Smooth muscle cell (in vitro differentiated cells): ENCODE results near the gene M1AP. TPM values are rescaled to one million over a fixed set of nuclear protein-coding genes. Genes with fewer than 3 reads are reported as not detected.
A peak's percentile ranks its signal among the peaks of the same experiment; 100 is the strongest.

ENCODE experiments used
- DNase-seq: peaks from one replicate; lab custom pipeline; 2025; ENCODE audit not compliant: unreplicated experiment; lab: John Stamatoyannopoulos, UW
- H2AFZ ChIP-seq: fragments of 200-600 bp; sonication (generic); 2 replicates; pipeline ENCODE4 v1.6.0; 2016; ENCODE audit warnings: antibody characterized with exemption, low read depth, mild to moderate bottlenecking
- H3F3A ChIP-seq: fragments of 200-600 bp; sonication (generic); 2 replicates; pipeline ENCODE4 v1.6.0; 2017; ENCODE audit warnings: antibody characterized with exemption, low read depth
- H3K27ac ChIP-seq: fragments of 200-600 bp; sonication (generic); 2 replicates; pipeline ENCODE4 v1.5.1; 2016; ENCODE audit warnings: low read depth, mild to moderate bottlenecking
- H3K27me3 ChIP-seq: fragments of 200-600 bp; sonication (generic); 2 replicates; pipeline ENCODE4 v1.6.1; 2016; ENCODE audit warnings: low read depth, mild to moderate bottlenecking
- H3K36me3 ChIP-seq: fragments of 200-600 bp; sonication (generic); 2 replicates; pipeline ENCODE4 v1.5.1; 2016; ENCODE audit warnings: low read depth
- H3K4me1 ChIP-seq: fragments of 200-600 bp; sonication (generic); 2 replicates; pipeline ENCODE4 v1.5.1; 2016; ENCODE audit warnings: low read depth
- H3K4me2 ChIP-seq: fragments of 200-600 bp; sonication (generic); 2 replicates; pipeline ENCODE4 v1.6.0; 2016; ENCODE audit warnings: mild to moderate bottlenecking
- H3K4me3 ChIP-seq: fragments of 200-600 bp; sonication (generic); 2 replicates; pipeline ENCODE4 v1.5.1; 2016; ENCODE audit warnings: mild to moderate bottlenecking
- H3K79me2 ChIP-seq: fragments of 200-600 bp; sonication (generic); 2 replicates; pipeline ENCODE4 v1.6.0; 2016; ENCODE audit warnings: low read depth, mild to moderate bottlenecking
- H3K9ac ChIP-seq: fragments of 200-600 bp; sonication (generic); 2 replicates; pipeline ENCODE4 v1.6.0; 2016; ENCODE audit warnings: low read depth
- H3K9me3 ChIP-seq: fragments of 200-600 bp; sonication (generic); replicated peaks from 2 replicates; pipeline ENCODE4 v1.5.1; 2016; ENCODE audit warnings: low read depth
- H4K20me1 ChIP-seq: fragments of 200-600 bp; sonication (generic); 2 replicates; pipeline ENCODE4 v1.6.0; 2016; ENCODE audit warnings: low read depth
- CTCF ChIP-seq: fragments of 200-600 bp; sonication (generic); IDR thresholded peaks from 2 replicates; pipeline ENCODE4 v1.5.1; 2017; ENCODE audit warnings: borderline replicate concordance, mild to moderate bottlenecking, antibody characterized with exemption; ENCODE audit not compliant: insufficient read depth, poor library complexity, severe bottlenecking
- WGBS: methylation state at CpG from one replicate; pipeline ENCODE4 v1.1.7; 2016; ENCODE audit warnings: low lambda C conversion rate; 5-methylcytosine and 5-hydroxymethylcytosine counted together
- polyA plus RNA-seq: library from polyadenylated mRNA; unstranded; fragments of >200 nt; fragmentation: Nextera tagmentation; extraction: Ambion mirVana; gene quantifications from 2 replicates; pipeline ENCODE4 v1.2.1, GENCODE V29; 2016
- total RNA-seq: library from RNA; depleted of rRNA; stranded (reverse); fragments of >200 nt; gene quantifications from 2 replicates; pipeline ENCODE4 v1.2.3, GENCODE V29; 2014

The M1AP gene
- total and polyA plus RNA-seq, 2 experiments from 2014 or later = 1.0 to 1.2 TPM

- H3K4me2 ChIP-seq = no peak overlapping the region
- no peak overlapping the region for H3K27ac ChIP-seq
- no peak for DNase-seq
- no peaks in the 10 kb centered on the region for H3K79me2 ChIP-seq
- no peak overlapping the region for H2AFZ ChIP-seq
- H3K36me3 ChIP-seq = no peaks in the 10 kb centered on the region
- no peaks in the 10 kb centered on the region for H4K20me1 ChIP-seq
- 86% methylated on average over 1 of the region's 1 CpG for WGBS
- H3K27me3 ChIP-seq = peaks cover 18% of the 10 kb centered on the region
- no peaks in the 10 kb centered on the region for H3K9me3 ChIP-seq
- no peak for TF ChIP-seq CTCF
- H3K9ac ChIP-seq = no peak overlapping the region
- no peaks in the 10 kb centered on the region for H3F3A ChIP-seq
- H3K4me3 ChIP-seq = no peak overlapping the region
- no peaks in the 10 kb centered on the region for H3K4me1 ChIP-seq
These were observed 45.5 kb upstream of the M1AP start for GRCh38 chr2:74693668-74694067.

- Histone ChIP-seq H3K27ac (no peak overlapping the region), H4K20me1 (no peaks in the 10 kb centered on the region), H3K4me1 (no peaks in the 10 kb centered on the region), H3K4me2 (no peak overlapping the region), H3K27me3 (peaks cover 20% of the 10 kb centered on the region), H3K9ac (no peak overlapping the region), H3F3A (no peaks in the 10 kb centered on the region), H3K9me3 (no peaks in the 10 kb centered on the region), H3K36me3 (no peaks in the 10 kb centered on the region), H3K79me2 (no peaks in the 10 kb centered on the region), H3K4me3 (no peak overlapping the region), H2AFZ (no peak overlapping the region)
- no peak for TF ChIP-seq CTCF
- no peak for DNase-seq
These were observed 45.1 kb upstream of the M1AP start for GRCh38 chr2:74693213-74693612.

GRCh38 chr2:74691929-74692328 lies 43.8 kb upstream of the M1AP start:
- 63% methylated on average over 5 of the region's 5 CpGs for WGBS
- TF ChIP-seq CTCF = no peak
- Histone ChIP-seq H3K36me3 (no peaks in the 10 kb centered on the region), H2AFZ (no peak overlapping the region), H3K4me3 (no peak overlapping the region), H3K4me2 (no peak overlapping the region), H3K9me3 (no peaks in the 10 kb centered on the region), H4K20me1 (no peaks in the 10 kb centered on the region), H3K9ac (no peak overlapping the region), H3K4me1 (no peaks in the 10 kb centered on the region), H3K27ac (no peak overlapping the region), H3F3A (no peaks in the 10 kb centered on the region), H3K27me3 (peaks cover 20% of the 10 kb centered on the region), H3K79me2 (no peaks in the 10 kb centered on the region)
- DNase-seq = no peak

GRCh38 chr2:74690571-74690970 lies 42.4 kb upstream of the M1AP start:
- Histone ChIP-seq H3K27me3 (peaks cover 20% of the 10 kb centered on the region), H3K4me3 (no peak overlapping the region), H3F3A (no peaks in the 10 kb centered on the region), H3K9me3 (no peaks in the 10 kb centered on the region), H2AFZ (no peak overlapping the region), H3K4me2 (no peak overlapping the region), H3K4me1 (no peaks in the 10 kb centered on the region), H3K9ac (no peak overlapping the region), H3K36me3 (no peaks in the 10 kb centered on the region), H3K79me2 (no peaks in the 10 kb centered on the region), H3K27ac (no peak overlapping the region), H4K20me1 (no peaks in the 10 kb centered on the region)
- 36% methylated on average over 4 of the region's 4 CpGs for WGBS
- TF ChIP-seq CTCF = peak; percentile 77
- DNase-seq = no peak
